ENCODE measurements around the gene RAPGEF1. TPM values are rescaled to one million over a fixed set of nuclear protein-coding genes. Genes with fewer than 3 reads are reported as not detected.

Gene RAPGEF1
- total and polyA plus RNA-seq, 12 donors, result 14.5 to 136 (median 49.1) TPM

DNA sequence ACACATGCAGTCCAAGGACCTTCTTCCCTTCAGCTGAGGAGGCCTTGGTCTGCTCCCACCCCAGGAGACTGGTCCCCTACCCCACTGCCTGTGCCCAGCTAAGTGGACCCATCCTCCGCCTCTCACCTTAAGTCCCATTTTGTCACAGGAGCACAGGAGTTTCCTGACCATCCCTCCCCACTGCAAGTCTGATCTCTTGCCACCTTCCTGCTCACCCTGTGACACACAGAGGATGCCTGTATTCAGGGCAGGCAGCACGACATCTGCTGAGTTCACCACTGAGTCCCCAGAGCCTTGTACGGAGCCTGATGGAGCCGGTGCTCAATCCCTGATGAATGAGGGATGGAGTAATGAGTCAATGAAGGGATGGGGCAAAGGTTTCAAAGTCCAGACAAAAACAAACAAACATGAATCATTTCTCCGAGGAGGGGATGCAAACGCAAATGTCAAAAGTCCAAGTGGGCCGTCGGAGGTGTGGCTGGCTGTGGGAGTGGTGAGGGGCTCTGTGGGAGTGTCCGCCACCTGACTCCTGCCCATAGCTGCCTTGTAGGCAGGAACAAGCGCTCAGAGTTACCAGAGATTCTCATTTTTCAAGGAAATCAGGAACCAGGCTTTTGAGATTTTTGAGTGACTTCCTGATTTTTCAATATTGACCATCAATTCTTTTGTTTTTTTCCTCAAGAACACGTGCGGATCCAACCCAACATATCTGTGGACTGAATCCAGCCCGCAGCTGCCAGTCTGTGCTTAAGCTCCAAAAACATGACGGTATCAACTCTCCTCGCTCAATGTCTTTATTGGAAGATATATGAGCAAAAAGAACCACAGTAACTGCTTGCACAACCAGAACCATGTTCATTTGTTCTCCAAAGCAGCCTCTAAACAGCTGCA, 4.4 kb downstream of the RAPGEF1 start:
- intact Hi-C loops (cut with DNase I), result no loop called here
- Histone ChIP-seq H3K4me3 (no peak overlapping the region), H3K4me1 (replicated peaks in 1 of 2) (peaks cover 35 to 79% of the 10 kb centered on the region in 2 donors), H3K9me3 (replicated peaks in 1 of 3) (no peaks in the 10 kb centered on the region), H3K27ac (peak overlapping the region in 3 of 5 donors; percentile 14 to 91 (median 52)), H3K36me3 (replicated peaks in 1 of 2) (no peaks in the 10 kb centered on the region), H3K27me3 (no peaks in the 10 kb centered on the region)
- TF ChIP-seq POLR2A (IDR thresholded peaks at IDR 0.05), result no peak
- TF ChIP-seq, protein P1, sequence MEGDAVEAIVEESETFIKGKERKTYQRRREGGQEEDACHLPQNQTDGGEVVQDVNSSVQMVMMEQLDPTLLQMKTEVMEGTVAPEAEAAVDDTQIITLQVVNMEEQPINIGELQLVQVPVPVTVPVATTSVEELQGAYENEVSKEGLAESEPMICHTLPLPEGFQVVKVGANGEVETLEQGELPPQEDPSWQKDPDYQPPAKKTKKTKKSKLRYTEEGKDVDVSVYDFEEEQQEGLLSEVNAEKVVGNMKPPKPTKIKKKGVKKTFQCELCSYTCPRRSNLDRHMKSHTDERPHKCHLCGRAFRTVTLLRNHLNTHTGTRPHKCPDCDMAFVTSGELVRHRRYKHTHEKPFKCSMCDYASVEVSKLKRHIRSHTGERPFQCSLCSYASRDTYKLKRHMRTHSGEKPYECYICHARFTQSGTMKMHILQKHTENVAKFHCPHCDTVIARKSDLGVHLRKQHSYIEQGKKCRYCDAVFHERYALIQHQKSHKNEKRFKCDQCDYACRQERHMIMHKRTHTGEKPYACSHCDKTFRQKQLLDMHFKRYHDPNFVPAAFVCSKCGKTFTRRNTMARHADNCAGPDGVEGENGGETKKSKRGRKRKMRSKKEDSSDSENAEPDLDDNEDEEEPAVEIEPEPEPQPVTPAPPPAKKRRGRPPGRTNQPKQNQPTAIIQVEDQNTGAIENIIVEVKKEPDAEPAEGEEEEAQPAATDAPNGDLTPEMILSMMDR (IDR thresholded peaks at IDR 0.05), result no peak
- WGBS, 4 donors, result 66 to 69% (median 68%) methylated on average over 14 to 15 of the region's 15 CpGs
- DNase-seq, result no peak

GRCh38 chr9:131734781-131735180, 5.1 kb downstream of the RAPGEF1 start:
- H3K9me3 ChIP-seq (replicated peaks in 1 of 3), result no peaks in the 10 kb centered on the region
- TF ChIP-seq, protein P1 (IDR thresholded peaks at IDR 0.05), result no peak
- no peak for TF ChIP-seq POLR2A (IDR thresholded peaks at IDR 0.05)
- intact Hi-C loops (cut with DNase I), result no loop called here
- no peaks in the 10 kb centered on the region for H3K27me3 ChIP-seq
- peaks cover 35 to 79% of the 10 kb centered on the region in 2 donors for H3K4me1 ChIP-seq (replicated peaks in 1 of 2)
- WGBS, 4 donors, result 75 to 89% (median 84%) methylated on average over 7 to 8 of the region's 8 CpGs
- no peak overlapping the region for H3K4me3 ChIP-seq
- H3K36me3 ChIP-seq (replicated peaks in 1 of 2), result no peaks in the 10 kb centered on the region
- H3K27ac ChIP-seq, result peak overlapping the region in 3 of 5 donors; percentile 33 to 91 (median 80)
- DNase-seq, result no peak

DNA sequence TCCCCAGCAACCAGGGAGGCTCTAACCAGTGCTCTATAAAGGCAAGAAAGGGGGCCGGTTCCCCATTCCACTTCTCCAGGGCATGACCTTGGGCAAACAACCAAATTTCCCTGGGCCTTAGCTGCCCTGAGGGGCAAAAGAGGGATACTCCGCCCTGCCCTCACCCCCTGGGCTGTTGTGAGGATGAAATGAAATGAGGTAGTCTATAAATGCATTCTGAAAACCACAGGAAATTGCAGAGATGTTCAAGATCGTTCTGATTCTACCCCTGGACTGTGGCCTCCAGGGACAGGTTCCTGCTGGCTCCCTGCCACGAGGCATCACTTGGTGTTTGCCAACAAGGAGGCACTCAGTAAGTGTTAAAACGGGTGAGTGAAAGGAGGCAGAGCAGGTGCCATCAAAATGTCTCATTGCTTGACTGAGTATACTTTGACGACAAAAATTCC, 5.7 kb downstream of the RAPGEF1 start:
- Histone ChIP-seq H3K27me3 (no peaks in the 10 kb centered on the region), H3K4me1 (replicated peaks in 1 of 2) (peaks cover 35 to 82% of the 10 kb centered on the region in 2 donors), H3K27ac (peak overlapping the region; percentile 33 to 91 (median 70)), H3K9me3 (replicated peaks in 1 of 3) (no peaks in the 10 kb centered on the region), H3K4me3 (no peak overlapping the region), H3K36me3 (replicated peaks in 1 of 2) (no peaks in the 10 kb centered on the region)
- no peak for TF ChIP-seq POLR2A (IDR thresholded peaks at IDR 0.05)
- TF ChIP-seq, protein P1 (IDR thresholded peaks at IDR 0.05), result no peak
- intact Hi-C loops (cut with DNase I), result no loop called here
- peak in 6 of 7 donors; percentile 44 to 70 (median 54) for DNase-seq
- WGBS, 4 donors, result 28 to 40% (median 33%) methylated on average over 6 of the region's 6 CpGs

GRCh38 chr9:131733541-131734061, 6.3 kb downstream of the RAPGEF1 start:
- intact Hi-C loops (cut with DNase I), result no loop called here
- Histone ChIP-seq H3K9me3 (replicated peaks in 1 of 3) (no peaks in the 10 kb centered on the region), H3K27ac (peak overlapping the region; percentile 33 to 91 (median 70)), H3K36me3 (replicated peaks in 1 of 2) (no peaks in the 10 kb centered on the region), H3K27me3 (no peaks in the 10 kb centered on the region), H3K4me3 (no peak overlapping the region), H3K4me1 (replicated peaks in 1 of 2) (peaks cover 30 to 84% of the 10 kb centered on the region in 2 donors)
- 12 to 52% (median 45%) methylated on average over 4 to 16 of the region's 16 CpGs for WGBS, 4 donors
- TF ChIP-seq, protein P1 (IDR thresholded peaks at IDR 0.05), result no peak
- peak in 1 of 2 donors; percentile 37 for TF ChIP-seq POLR2A (IDR thresholded peaks at IDR 0.05)
- peak in 6 of 7 donors; percentile 66 to 79 (median 77) for DNase-seq
